H1 (cell line): ENCODE results near the gene LIFR.

ENCODE experiments used
- BACH1 ChIP-seq: IDR thresholded peaks from 2 replicates; pipeline ENCODE4 v1.6.1; 2012; ENCODE audit warnings: low read length, improper control_type of control experiment
- CTCF ChIP-seq, 3 experiments: IDR thresholded peaks; 1 replicate in 2 of 3; 2 replicates in 1 of 3; pipeline versions ENCODE4 v1.5.1 to v1.6.1; 2011; ENCODE audit warnings: low read length in 3 of 3, mild to moderate bottlenecking in 3 of 3, inconsistent platforms in 2 of 3, low read depth in 1 of 3, moderate library complexity in 1 of 3; ENCODE audit not compliant: insufficient read depth in 1 of 3; ENCODE audit errors: control extremely low read depth in 1 of 3
- MAX ChIP-seq: IDR thresholded peaks from 2 replicates; pipeline ENCODE4 v1.6.1; 2012; ENCODE audit warnings: inconsistent platforms
- POLR2AphosphoS5 ChIP-seq: IDR thresholded peaks from 2 replicates; pipeline ENCODE4 v1.6.1; 2011; ENCODE audit warnings: low read depth, low read length
- SUZ12 ChIP-seq: fragments of 200-600 bp; sonication (generic); IDR thresholded peaks from 2 replicates; pipeline ENCODE4 v1.6.1; 2012; ENCODE audit warnings: mild to moderate bottlenecking, inconsistent platforms, low read length, moderate library complexity, mixed read lengths

GRCh38 chr5:38447056-38447455 is 109.4 kb downstream of the LIFR start:
- no peak for TF ChIP-seq POLR2AphosphoS5
- no peak for TF ChIP-seq MAX
- TF ChIP-seq CTCF (IDR thresholded peaks at IDR 0.05; ENCODE audit: control extremely low read depth in 1 of 3, insufficient read depth in 1 of 3, low read depth in 1 of 3, low read length in 3 of 3), result no peak
- no peak for TF ChIP-seq SUZ12
- TF ChIP-seq BACH1, result no peak
